ENCODE results near the gene IGSF9. TPM values are rescaled to one million over a fixed set of nuclear protein-coding genes. Genes with fewer than 3 reads are reported as not detected.
A peak's percentile ranks its signal among the peaks of the same experiment; 100 is the strongest.

The IGSF9 gene
- polyA plus RNA-seq, 3 donors, result 12.7 to 19.9 (median 18.1) TPM

- DNase-seq (ENCODE audit: extremely low read depth in 1 of 11, low read depth in 9 of 11, low spot score in 4 of 11), result peak in 8 of 11 donors; percentile 62 to 79 (median 66)
Observed at GRCh38 chr1:159891275-159892157, 53.9 kb downstream of the IGSF9 start.

- DNase-seq (ENCODE audit: extremely low read depth in 1 of 11, low read depth in 9 of 11, low spot score in 4 of 11), result no peak
Observed at GRCh38 chr1:159890390-159890789, 55.0 kb downstream of the IGSF9 start.

- DNase-seq (ENCODE audit: extremely low read depth in 1 of 11, low read depth in 9 of 11, low spot score in 4 of 11), result peak in 1 of 11 donors; percentile 38
Observed at GRCh38 chr1:159889821-159890252, 55.6 kb downstream of the IGSF9 start.

- DNase-seq (ENCODE audit: extremely low read depth in 1 of 11, low read depth in 9 of 11, low spot score in 4 of 11), result no peak
Observed at GRCh38 chr1:159889202-159889601, 56.2 kb downstream of the IGSF9 start.

- DNase-seq (ENCODE audit: extremely low read depth in 1 of 11, low read depth in 9 of 11, low spot score in 4 of 11), result no peak
Observed at GRCh38 chr1:159884296-159884695, 61.1 kb downstream of the IGSF9 start.

- no peak for DNase-seq (ENCODE audit: extremely low read depth in 1 of 11, low read depth in 9 of 11, low spot score in 4 of 11)
Observed at GRCh38 chr1:159883134-159883533, 62.3 kb downstream of the IGSF9 start.

GRCh38 chr1:159882527-159882862 is 62.9 kb downstream of the IGSF9 start:
- no peak for DNase-seq (ENCODE audit: extremely low read depth in 1 of 11, low read depth in 9 of 11, low spot score in 4 of 11)

- peak in 9 of 11 donors; percentile 45 to 77 (median 56) for DNase-seq (ENCODE audit: extremely low read depth in 1 of 11, low read depth in 9 of 11, low spot score in 4 of 11)
Observed at GRCh38 chr1:159881622-159882526, 63.5 kb downstream of the IGSF9 start.

- no peak for DNase-seq (ENCODE audit: extremely low read depth in 1 of 11, low read depth in 9 of 11, low spot score in 4 of 11)
Observed at GRCh38 chr1:159880430-159880829, 65.0 kb downstream of the IGSF9 start.

- no peak for DNase-seq (ENCODE audit: extremely low read depth in 1 of 11, low read depth in 9 of 11, low spot score in 4 of 11)
Observed at GRCh38 chr1:159879977-159880376, 65.4 kb downstream of the IGSF9 start.

- no peak for DNase-seq (ENCODE audit: extremely low read depth in 1 of 11, low read depth in 9 of 11, low spot score in 4 of 11)
Observed at GRCh38 chr1:159879136-159879535, 66.3 kb downstream of the IGSF9 start.

- DNase-seq (ENCODE audit: extremely low read depth in 1 of 11, low read depth in 9 of 11, low spot score in 4 of 11), result no peak
Observed at GRCh38 chr1:159877695-159878444, 67.5 kb downstream of the IGSF9 start.

Other genes with a start within 250 kb of the IGSF9 start
- gene CRP, start 231.0 kb downstream of the IGSF9 start, polyA plus RNA-seq (ENCODE audit: insufficient read length in 3 of 3), result not detected
- 10 to 100 TPM; 22.1 to 34.1 (median 31.5) TPM for gene DUSP23, start 164.7 kb downstream of the IGSF9 start, polyA plus RNA-seq (ENCODE audit: insufficient read length in 3 of 3)
- under 1 TPM; 0.19 to 0.32 (median 0.20) TPM for gene FCRL6, start 143.3 kb downstream of the IGSF9 start, polyA plus RNA-seq (ENCODE audit: insufficient read length in 3 of 3)
- gene SLAMF8, start 118.7 kb downstream of the IGSF9 start, polyA plus RNA-seq (ENCODE audit: insufficient read length in 3 of 3), result under 1 TPM; 0.65 to 0.96 (median 0.91) TPM
- gene VSIG8, start 83.0 kb downstream of the IGSF9 start, polyA plus RNA-seq (ENCODE audit: insufficient read length in 3 of 3), result 1 to 10 TPM in 1 of 3 donors, under 1 TPM in 2; 0.30 to 1.2 (median 0.32) TPM
- gene CFAP45, start 45.4 kb downstream of the IGSF9 start, polyA plus RNA-seq (ENCODE audit: insufficient read length in 3 of 3), result 1 to 10 TPM; 3.0 to 4.4 (median 3.1) TPM
- 100 to 1,000 TPM; 119 to 150 (median 126) TPM for gene TAGLN2, start 20.1 kb downstream of the IGSF9 start, polyA plus RNA-seq (ENCODE audit: insufficient read length in 3 of 3)
- not detected for gene SLAMF9, start 8.6 kb upstream of the IGSF9 start, polyA plus RNA-seq (ENCODE audit: insufficient read length in 3 of 3)
- 10 to 100 TPM; 11.7 to 13.0 (median 12.4) TPM for gene PIGM, start 86.4 kb upstream of the IGSF9 start, polyA plus RNA-seq (ENCODE audit: insufficient read length in 3 of 3)
- gene KCNJ10, start 124.5 kb upstream of the IGSF9 start, polyA plus RNA-seq (ENCODE audit: insufficient read length in 3 of 3), result 10 to 100 TPM; 19.8 to 25.3 (median 20.0) TPM
- gene KCNJ9, start 135.9 kb upstream of the IGSF9 start, polyA plus RNA-seq (ENCODE audit: insufficient read length in 3 of 3), result under 1 TPM; 0.05 to 0.13 (median 0.09) TPM
- gene IGSF8, start 153.0 kb upstream of the IGSF9 start, polyA plus RNA-seq (ENCODE audit: insufficient read length in 3 of 3), result 10 to 100 TPM; 26.0 to 40.5 (median 37.1) TPM
- gene ATP1A2, start 170.1 kb upstream of the IGSF9 start, polyA plus RNA-seq (ENCODE audit: insufficient read length in 3 of 3), result 1 to 10 TPM; 4.2 to 4.9 (median 4.7) TPM
- gene ATP1A4, start 206.0 kb upstream of the IGSF9 start, polyA plus RNA-seq (ENCODE audit: insufficient read length in 3 of 3), result under 1 TPM; 0.11 to 0.32 (median 0.12) TPM
- under 1 TPM; 0.20 to 0.65 (median 0.33) TPM for gene CASQ1, start 245.0 kb upstream of the IGSF9 start, polyA plus RNA-seq (ENCODE audit: insufficient read length in 3 of 3)